Measurements from ENCODE around the gene FAM168A. TPM values are rescaled to one million over a fixed set of nuclear protein-coding genes. Genes with fewer than 3 reads are reported as not detected.

The FAM168A gene
- total RNA-seq, 1 donor: 28.2 TPM

GRCh38 chr11:73513707-73514106 lies 84.2 kb downstream of the FAM168A start:
- Histone ChIP-seq H3K36me3 (ENCODE audit: insufficient read depth, low read length) (no peaks in the 10 kb centered on the region), H3K27ac (ENCODE audit: low read depth, low read length) (no peak overlapping the region), H3K4me1 (ENCODE audit: insufficient read depth, low read length) (no peaks in the 10 kb centered on the region), H3K4me2 (ENCODE audit: insufficient read depth, low read length) (no peak overlapping the region), H4K20me1 (ENCODE audit: insufficient read depth, low read length) (peaks cover 23% of the 10 kb centered on the region), H3K4me3 (ENCODE audit: insufficient read depth, low read length) (no peak overlapping the region), H3K79me2 (ENCODE audit: insufficient read depth, low read length) (peaks cover 16% of the 10 kb centered on the region), H3K9me3 (ENCODE audit: low read depth, low read length) (no peaks in the 10 kb centered on the region), H3K27me3 (ENCODE audit: insufficient read depth, low read length) (no peaks in the 10 kb centered on the region), H2AFZ (ENCODE audit: low read length) (no peak overlapping the region)
- no peak for DNase-seq (ENCODE audit: insufficient read length, low spot score, missing footprints)
- TF ChIP-seq CTCF (IDR thresholded peaks at IDR 0.05; ENCODE audit: extremely low read depth, low read depth, low read length): no peak

GRCh38 chr11:73510877-73511276 lies 87.0 kb downstream of the FAM168A start:
- peaks cover 6% of the 10 kb centered on the region for H3K4me1 ChIP-seq (ENCODE audit: insufficient read depth, low read length)
- H3K27ac ChIP-seq (ENCODE audit: low read depth, low read length): no peak overlapping the region
- no peak overlapping the region for H3K4me3 ChIP-seq (ENCODE audit: insufficient read depth, low read length)
- H3K36me3 ChIP-seq (ENCODE audit: insufficient read depth, low read length): no peaks in the 10 kb centered on the region
- no peak overlapping the region for H2AFZ ChIP-seq (ENCODE audit: low read length)
- H3K27me3 ChIP-seq (ENCODE audit: insufficient read depth, low read length): no peaks in the 10 kb centered on the region
- H3K79me2 ChIP-seq (ENCODE audit: insufficient read depth, low read length): peaks cover 23% of the 10 kb centered on the region
- peaks cover 19% of the 10 kb centered on the region for H4K20me1 ChIP-seq (ENCODE audit: insufficient read depth, low read length)
- H3K4me2 ChIP-seq (ENCODE audit: insufficient read depth, low read length): no peak overlapping the region
- no peak for DNase-seq (ENCODE audit: insufficient read length, low spot score, missing footprints)
- H3K9me3 ChIP-seq (ENCODE audit: low read depth, low read length): no peaks in the 10 kb centered on the region
- no peak for TF ChIP-seq CTCF (IDR thresholded peaks at IDR 0.05; ENCODE audit: extremely low read depth, low read depth, low read length)

- H3K4me1 ChIP-seq (ENCODE audit: insufficient read depth, low read length): peaks cover 6% of the 10 kb centered on the region
- no peak overlapping the region for H3K27ac ChIP-seq (ENCODE audit: low read depth, low read length)
- no peaks in the 10 kb centered on the region for H3K9me3 ChIP-seq (ENCODE audit: low read depth, low read length)
- H3K4me2 ChIP-seq (ENCODE audit: insufficient read depth, low read length): no peak overlapping the region
- peaks cover 19% of the 10 kb centered on the region for H4K20me1 ChIP-seq (ENCODE audit: insufficient read depth, low read length)
- peaks cover 28% of the 10 kb centered on the region for H3K79me2 ChIP-seq (ENCODE audit: insufficient read depth, low read length)
- no peaks in the 10 kb centered on the region for H3K27me3 ChIP-seq (ENCODE audit: insufficient read depth, low read length)
- no peak overlapping the region for H2AFZ ChIP-seq (ENCODE audit: low read length)
- no peak for TF ChIP-seq CTCF (IDR thresholded peaks at IDR 0.05; ENCODE audit: extremely low read depth, low read depth, low read length)
- DNase-seq (ENCODE audit: insufficient read length, low spot score, missing footprints): no peak
- no peak overlapping the region for H3K4me3 ChIP-seq (ENCODE audit: insufficient read depth, low read length)
- no peaks in the 10 kb centered on the region for H3K36me3 ChIP-seq (ENCODE audit: insufficient read depth, low read length)
These were observed 87.8 kb downstream of the FAM168A start for GRCh38 chr11:73510106-73510505.

GRCh38 chr11:73509188-73509587 lies 88.7 kb downstream of the FAM168A start:
- no peak overlapping the region for H3K27ac ChIP-seq (ENCODE audit: low read depth, low read length)
- no peak overlapping the region for H2AFZ ChIP-seq (ENCODE audit: low read length)
- no peak for DNase-seq (ENCODE audit: insufficient read length, low spot score, missing footprints)
- peaks cover 27% of the 10 kb centered on the region for H3K79me2 ChIP-seq (ENCODE audit: insufficient read depth, low read length)
- H3K36me3 ChIP-seq (ENCODE audit: insufficient read depth, low read length): no peaks in the 10 kb centered on the region
- H4K20me1 ChIP-seq (ENCODE audit: insufficient read depth, low read length): peaks cover 15% of the 10 kb centered on the region
- no peak for TF ChIP-seq CTCF (IDR thresholded peaks at IDR 0.05; ENCODE audit: extremely low read depth, low read depth, low read length)
- H3K27me3 ChIP-seq (ENCODE audit: insufficient read depth, low read length): no peaks in the 10 kb centered on the region
- H3K4me3 ChIP-seq (ENCODE audit: insufficient read depth, low read length): no peak overlapping the region
- H3K4me1 ChIP-seq (ENCODE audit: insufficient read depth, low read length): peaks cover 6% of the 10 kb centered on the region
- no peaks in the 10 kb centered on the region for H3K9me3 ChIP-seq (ENCODE audit: low read depth, low read length)
- H3K4me2 ChIP-seq (ENCODE audit: insufficient read depth, low read length): no peak overlapping the region

Data from osteoblast (primary cell).